Measurements from ENCODE around the gene TRIM29. TPM values are rescaled to one million over a fixed set of nuclear protein-coding genes. Genes with fewer than 3 reads are reported as not detected.

TRIM29 gene
- polyA plus RNA-seq, 4 donors = 1.2 to 2.2 (median 1.5) TPM

DNA sequence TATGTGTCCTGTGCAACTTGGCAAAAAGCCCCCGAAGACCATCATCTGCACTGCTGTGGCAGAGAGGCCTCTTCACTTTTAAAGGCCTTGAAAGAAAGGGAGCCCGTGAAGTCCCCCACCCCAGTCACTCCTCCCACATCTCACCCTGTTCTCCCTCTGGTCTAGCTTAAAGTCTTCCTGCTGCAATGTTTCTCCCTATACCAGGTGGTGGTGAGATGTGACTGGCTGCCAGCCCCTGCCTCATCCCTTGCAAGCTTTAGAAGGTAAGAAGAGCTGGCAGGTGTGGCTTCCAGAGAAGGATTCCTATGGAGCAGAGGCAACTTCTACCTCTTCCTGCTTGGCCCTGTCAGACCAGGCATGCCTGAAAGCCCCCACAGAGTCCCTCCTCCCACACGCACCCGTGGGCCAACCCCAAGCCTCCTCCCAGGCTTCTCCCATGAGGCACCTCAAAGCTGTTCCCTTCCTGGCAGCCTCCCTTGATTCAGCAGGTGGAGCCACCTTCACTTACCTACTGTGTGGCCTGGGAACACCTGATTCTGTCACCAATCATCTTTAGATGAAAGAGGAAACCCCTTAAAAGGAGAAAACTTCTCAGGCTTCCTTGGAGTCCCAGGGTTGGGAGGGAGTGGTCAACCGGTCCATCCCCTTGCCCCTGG lies 4.0 kb upstream of the TRIM29 start:
- no peak for DNase-seq (ENCODE audit: low read depth in 4 of 4, low spot score in 2 of 4)

DNA sequence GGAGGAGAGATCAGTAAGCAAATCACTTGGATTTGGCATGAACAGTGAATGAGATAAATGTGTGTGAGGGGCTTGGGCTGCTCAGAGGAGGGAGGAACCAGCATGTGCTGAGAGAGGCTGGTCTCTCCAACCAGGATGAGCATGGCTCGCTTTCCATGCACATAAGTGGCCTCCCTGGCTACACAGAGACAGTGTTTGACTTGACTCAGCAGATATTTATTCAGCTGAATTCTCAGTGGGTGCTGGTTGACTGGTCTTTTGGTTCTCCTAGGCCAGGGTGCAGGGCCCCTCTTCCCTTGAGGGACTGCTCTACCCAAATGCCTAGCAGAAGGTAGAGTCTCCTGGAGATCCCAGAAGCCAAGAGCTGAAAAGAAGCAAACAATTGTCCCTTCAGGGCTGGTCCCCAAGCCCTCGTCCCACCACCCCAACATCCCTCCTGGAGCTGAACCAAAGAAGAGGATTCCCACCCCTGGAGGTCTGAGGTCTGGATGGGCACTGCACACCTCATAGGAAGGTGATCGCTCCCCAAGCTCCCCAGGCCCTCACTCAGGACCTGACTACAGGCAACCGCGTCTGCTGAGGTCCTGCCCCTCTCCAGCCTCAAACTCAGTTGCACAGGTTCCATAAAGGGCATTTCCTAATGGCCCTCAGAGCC lies 3.3 kb upstream of the TRIM29 start:
- DNase-seq (ENCODE audit: low read depth in 4 of 4, low spot score in 2 of 4) = no peak

DNA sequence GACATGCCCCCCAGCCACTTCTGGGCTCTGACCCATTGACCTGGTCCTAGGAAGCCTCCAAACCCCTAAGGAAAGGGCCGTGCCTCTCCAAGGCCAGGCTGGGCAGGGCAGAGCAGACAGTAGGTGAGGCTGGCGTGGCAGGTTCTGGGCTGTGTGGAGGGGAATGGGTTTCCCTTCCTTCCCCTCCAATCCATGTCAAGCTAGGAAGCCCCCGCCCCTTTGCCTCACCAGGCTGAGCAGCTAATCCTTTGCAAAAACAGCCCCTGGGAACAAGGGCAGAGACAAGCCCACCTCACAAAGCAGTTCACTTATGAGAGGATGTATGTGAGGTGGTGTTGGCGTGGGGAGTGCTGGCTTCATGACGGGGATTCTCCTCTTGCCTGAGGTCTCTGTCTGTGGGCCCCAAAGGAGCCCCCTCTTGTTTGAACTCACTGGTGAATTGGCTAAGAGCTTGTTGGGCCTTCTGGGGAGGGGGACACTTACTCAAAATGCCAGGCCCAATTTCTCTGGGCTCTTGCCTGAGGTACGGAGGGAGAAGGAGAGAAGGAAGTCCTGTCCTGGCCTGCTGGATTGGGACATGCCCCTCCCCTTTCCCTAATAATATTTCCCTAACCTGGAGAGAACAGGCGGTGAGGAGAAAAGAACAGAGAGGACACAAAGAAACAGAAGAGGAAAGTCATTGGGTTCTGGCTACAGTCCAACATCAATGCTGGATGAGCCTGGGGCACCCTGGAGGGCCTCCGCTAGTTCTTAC lies 1.6 kb upstream of the TRIM29 start:
- no peak for DNase-seq (ENCODE audit: low read depth in 4 of 4, low spot score in 2 of 4)

DNA sequence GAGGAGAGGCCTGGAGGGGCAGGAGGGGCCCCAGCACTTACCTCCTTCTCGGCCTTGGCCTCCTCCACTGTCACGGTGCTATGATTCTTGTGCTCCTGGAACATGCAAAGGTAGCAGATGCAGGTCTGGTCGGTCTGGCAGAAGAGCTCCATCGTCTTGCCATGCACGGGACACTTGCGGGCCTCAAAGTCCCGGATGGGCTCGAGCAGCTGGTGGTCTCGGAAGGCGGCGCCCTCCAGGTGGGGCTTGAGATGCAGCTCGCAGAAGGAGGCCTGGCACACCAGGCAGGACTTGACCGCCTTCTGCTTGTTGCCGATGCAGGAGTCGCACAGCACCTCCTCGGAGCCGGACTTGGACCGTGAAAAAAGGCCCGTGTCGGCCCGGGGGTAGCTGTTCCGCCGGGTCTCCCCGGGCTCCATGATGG lies 714 bp downstream of the TRIM29 start:
- DNase-seq (ENCODE audit: low read depth in 4 of 4, low spot score in 2 of 4) = no peak

DNA sequence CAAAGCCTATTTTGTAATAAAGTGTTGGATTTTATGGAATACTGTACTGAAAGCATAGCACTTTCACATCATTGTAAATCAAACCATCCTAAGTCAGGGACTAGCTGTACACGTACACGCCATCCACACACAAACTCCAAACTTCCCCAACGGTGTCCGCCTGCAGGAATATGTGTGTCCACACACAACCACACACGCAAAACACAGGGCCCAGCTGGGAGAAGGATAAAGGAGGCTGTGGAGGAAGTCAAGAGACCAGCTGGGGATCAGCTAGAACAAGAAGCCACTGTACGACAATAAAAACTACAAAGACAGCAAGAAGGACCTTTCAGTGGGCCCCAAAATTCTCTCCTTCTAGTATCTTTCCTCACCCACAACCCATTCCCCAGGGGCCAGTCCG lies 1.6 kb downstream of the TRIM29 start:
- DNase-seq (ENCODE audit: low read depth in 4 of 4, low spot score in 2 of 4) = no peak

DNA sequence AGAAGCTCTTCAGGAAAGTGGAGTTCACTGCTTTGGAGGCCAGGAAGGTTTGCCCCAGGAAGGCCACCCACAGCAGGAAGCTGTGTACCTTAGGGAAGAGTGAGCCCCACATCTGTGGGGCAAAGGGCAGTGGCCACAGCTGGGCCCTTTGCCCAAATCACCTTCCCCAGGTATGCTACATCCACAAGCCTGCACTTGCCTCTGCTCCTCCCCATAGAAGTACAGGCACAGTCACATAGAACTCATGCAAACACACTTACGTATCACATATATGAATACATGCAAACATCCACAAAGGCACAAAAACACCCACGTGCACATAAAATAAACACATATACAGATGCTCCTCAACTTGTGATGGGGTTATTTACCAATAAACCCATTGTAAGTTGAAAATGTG lies 2.1 kb downstream of the TRIM29 start:
- DNase-seq (ENCODE audit: low read depth in 4 of 4, low spot score in 2 of 4) = no peak

DNA sequence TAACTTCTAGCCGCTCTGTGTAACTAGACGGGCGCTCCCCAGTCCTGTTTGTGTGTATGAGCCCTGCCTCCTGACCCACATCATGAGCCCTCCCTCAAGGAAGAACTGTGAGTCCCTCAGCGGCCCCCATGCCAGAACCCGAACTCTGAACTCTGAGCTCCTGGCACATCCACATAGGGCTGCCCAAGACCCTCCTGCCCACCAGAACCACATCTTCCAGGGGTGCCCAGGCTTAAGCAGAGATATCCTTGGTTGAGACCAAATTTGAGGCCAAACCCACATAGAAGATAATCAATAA lies 3.0 kb downstream of the TRIM29 start:
- no peak for DNase-seq (ENCODE audit: low read depth in 4 of 4, low spot score in 2 of 4)

DNA sequence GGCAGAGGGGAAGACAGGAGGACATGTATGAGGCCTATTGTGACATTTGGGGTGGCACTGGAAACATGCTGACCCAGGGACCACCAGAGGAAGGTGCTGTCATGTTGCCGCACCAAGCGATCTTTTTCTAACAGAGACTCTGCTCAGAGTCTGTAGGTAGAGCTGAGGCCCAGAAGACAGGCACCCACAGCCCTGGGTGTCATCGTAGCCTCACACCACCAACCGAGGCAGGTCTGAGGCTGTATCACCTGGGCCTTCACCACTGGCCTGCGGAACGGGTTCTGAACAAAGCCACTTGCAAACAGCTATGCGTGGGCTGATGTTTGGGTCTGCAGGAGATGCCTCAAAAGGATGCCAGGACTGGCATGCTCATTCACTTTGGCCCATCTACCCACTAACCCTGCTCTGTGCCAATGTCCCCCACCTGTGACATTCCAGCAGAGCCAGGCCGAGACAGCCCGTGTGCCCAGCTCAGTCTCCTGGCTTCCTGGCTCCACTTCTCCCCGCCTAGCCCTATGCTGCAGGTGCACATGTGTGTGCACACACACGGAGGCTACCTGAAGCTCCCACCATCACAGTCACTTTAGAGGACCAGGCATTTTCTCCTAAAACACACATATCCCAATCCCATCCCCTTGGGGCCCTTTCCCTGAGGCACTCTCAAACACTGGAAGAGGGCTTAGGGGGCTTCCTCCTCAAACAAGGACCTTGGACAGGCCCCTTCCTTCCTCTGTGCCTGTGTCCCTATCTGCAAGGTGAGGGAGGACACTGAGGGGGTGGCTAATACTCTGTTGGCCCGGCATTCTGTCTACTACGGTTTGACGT lies 3.6 kb downstream of the TRIM29 start:
- no peak for DNase-seq (ENCODE audit: low read depth in 4 of 4, low spot score in 2 of 4)

DNA sequence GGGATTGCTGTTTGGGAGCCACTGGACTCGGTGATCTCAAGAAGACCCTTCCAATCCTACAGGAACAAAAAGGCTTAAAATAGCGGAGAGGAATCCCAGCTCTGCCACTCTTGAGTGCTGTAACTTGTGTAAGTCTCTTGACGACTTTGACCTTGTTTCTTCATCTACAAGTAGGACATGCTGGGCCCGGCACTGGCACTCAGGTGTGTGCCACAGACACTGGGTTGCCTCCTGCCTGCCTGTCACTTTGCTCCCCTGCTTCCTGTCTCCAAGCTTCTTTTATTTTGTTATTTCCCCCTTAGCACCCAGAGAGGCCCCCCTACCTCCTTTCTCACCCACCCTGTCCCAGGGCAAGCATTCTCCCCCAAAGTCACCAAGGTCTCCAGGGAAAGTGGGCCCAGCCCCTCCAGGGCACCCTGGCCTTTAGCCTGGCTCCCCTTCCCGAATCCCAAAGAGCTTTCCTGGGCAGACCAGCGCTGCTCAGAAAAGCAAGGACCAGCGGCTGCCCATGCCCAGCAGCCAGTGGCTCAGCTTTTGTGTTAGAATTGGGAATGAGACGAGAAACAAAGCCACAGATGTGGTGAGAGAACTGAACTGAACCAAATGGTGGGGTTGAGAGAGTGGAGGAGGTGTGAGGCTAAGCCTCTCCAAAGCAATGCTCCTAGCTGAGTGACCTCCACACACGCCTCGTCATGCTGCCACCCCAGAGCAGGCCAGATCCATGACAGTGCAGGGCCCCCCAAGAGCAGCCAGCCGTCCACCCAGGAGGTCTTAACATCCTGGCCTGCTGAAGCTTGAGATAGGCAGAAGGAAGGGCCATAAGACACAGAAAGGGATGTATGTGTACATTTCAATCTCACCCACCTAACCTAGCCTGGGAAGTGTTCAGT lies 4.5 kb downstream of the TRIM29 start:
- DNase-seq (ENCODE audit: low read depth in 4 of 4, low spot score in 2 of 4) = no peak

DNA sequence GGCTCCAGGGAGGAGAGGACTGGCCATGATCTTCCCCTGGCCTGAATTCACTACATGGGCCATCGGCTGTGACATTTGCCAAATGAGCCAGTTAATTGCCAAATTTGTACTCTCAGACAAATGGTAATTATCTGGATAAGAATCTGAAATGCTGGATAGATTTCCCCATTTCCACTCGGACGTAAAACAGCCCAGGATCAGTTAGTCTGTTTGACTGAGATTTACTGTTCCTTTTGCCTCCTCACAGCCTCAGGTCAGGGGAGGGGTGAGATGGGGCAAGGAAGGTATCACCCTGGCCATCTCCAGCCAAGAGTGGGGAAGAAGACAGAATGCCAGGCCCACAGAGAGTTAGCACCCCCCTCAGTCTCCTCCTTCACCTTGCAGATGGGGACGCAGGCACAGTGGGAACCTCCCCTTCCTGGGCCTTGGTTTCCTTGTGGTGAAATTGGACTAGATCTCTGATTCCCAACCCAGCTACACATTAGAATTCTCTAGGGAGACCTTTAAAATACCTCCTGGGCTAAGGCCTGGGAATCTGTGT lies 5.2 kb downstream of the TRIM29 start:
- DNase-seq (ENCODE audit: low read depth in 4 of 4, low spot score in 2 of 4) = no peak

DNA sequence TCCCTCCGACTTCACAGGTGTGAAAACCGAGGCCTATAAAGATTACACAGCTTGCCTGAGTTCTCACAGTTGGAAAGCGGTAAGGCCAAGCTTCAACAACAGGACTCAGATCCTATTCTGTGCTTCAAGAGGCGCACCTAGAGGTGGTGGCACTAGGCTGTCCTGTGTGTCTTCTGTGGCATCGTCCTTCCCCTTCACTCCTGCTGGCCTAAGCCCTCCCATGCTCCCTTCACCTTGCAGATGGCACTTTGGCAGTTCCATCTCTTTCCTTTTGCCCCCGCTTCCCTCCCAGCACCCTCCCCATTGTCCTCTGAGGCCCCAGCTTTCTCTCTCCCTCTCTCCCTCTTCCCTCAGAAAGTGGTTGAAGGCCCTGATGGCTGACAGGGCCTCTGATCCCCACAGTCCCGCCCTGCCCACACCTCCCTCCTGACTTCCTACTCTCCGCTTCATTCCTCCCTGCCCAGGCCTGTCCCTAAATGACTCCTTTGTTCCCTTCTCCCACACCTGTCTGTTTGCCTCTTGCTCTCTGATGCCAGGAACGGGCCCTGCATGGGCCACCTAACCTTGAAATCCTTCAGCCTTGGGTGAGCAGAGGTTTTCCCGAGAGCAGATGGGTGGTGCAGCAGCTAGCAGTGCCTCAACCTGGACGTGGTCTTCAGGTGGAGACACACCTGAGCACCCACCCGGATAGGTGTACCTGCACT lies 5.8 kb downstream of the TRIM29 start:
- DNase-seq (ENCODE audit: low read depth in 4 of 4, low spot score in 2 of 4) = no peak

DNA sequence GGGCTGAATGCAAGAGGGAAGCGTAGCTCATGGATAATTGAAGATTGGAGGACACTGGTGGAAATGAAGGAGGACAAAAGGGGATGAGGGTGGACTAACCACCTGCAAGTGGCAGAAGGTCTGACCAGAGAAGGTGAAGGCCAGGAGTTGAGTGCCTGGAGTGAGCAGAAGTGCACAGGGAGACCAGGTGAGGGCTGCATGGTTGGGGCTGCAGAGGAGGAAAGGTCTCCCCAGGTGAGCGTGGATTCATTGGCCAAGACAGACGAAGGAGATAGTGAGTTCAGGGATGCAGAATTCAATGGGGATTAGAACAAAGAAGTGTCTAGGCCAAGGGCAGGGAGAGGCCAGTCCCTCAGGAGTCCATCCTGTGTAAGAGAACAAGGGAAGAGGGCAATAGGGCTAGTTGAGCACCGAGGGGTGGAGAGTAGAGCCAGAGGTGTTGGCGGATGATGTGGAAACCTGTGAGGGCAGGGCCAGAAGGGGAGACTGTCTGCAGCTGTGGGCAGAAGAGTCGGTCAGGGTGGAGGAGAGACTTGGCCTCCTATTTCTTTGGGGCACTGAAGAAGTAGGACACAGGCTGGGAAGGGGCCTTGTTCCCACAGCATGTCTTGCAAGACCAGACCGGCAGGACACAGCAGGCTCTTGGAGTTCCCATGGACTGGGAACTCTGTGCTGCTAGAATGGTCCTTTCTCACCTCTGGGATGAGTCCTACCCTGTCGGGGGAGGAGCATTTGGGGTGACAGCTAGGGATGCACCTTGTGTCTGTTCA lies 6.7 kb downstream of the TRIM29 start:
- DNase-seq (ENCODE audit: low read depth in 4 of 4, low spot score in 2 of 4) = no peak

DNA sequence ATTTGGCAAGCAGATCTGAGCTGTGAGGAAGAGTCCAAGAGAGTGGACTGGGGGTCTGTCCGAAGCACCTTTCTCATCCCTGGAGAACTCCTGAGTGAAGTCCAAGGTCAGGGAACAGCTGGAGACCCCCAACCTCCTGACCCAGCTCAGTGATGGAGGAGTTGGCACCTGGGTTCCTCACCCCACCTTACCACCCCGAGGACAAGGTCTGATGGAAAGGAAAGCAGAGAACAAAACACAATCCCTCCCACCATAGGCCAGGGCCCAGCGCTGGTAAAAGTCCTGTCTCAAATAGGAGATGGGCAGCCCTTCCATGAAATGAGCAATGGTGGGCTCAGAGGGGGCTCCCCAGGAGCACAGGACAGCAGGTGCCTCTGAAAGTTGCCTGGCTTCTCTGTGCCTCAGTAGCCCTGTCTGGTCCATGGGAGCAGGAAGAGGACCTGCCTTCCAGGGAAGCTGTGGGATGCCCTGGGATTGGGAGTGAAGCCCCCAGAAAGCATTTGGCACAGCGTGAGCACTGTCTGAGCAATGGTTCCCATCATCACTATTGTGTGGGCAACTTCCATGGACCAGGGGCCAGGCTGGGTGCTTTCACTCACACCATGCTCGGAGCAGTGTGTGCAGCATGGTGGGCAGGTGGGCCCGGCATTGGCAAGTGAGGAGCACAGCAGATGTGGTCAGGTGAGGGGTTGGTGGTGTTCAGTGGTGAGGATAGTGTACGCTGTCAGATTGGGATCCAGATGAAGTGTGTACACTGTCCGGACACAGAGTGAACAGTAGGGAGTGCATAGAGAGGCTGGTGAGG lies 7.5 kb downstream of the TRIM29 start:
- no peak for DNase-seq (ENCODE audit: low read depth in 4 of 4, low spot score in 2 of 4)

DNA sequence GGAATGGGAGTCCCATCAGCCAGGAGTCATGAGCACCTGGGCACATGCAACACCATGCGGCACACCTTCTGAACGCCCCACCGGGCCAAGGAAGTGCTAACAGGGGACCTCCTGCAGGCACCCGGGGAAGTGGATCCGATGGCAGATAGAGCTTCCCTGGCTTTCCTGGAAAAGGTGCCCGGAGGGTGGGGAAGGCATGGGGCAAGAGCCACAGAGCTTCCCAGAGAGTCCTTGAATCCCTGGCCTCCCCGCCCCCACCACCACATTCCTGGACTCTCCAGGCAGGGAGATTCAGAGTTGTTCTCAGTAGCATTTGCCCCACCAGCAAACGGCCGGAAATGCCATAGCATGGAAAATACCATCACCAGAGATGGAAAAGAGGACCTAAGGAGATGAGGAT lies 8.3 kb downstream of the TRIM29 start:
- no peak for DNase-seq (ENCODE audit: low read depth in 4 of 4, low spot score in 2 of 4)

DNA sequence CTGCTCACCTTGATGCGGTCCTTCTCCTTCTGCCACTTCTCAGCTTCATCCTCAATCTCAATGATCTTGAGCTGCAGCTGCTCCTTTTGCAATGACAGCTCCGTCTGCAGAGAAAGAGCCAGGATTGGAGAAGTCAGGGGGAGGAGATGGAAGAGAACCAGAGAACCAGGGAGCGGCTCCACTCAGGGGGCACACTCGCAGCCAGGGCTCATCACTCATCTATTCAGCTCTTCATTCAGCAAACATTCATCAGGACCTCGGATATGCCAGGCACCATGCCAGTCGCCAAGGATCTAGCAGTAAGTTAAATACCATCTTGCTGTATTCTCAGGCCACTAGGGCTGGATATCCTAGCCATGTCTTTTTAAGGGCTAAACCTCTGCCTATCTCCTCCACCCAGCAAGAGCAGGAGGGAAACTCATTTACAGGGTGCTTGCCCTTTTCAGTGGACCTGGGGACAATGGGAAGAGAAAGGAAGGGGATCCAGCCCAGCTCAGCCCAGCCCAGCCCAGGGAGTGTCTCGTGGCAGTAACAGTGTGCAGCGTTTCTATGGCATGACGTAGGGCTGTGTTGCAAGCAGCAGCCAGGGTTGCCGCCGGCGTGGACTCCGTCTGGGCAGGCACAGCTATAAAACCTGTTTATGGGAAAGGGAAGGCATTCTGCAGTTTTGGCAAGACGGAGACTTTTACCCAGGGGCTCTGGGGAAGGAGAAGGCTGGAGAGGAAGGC lies 9.4 kb downstream of the TRIM29 start:
- DNase-seq (ENCODE audit: low read depth in 4 of 4, low spot score in 2 of 4) = peak in 2 of 4 donors; percentile 11 to 20

DNA sequence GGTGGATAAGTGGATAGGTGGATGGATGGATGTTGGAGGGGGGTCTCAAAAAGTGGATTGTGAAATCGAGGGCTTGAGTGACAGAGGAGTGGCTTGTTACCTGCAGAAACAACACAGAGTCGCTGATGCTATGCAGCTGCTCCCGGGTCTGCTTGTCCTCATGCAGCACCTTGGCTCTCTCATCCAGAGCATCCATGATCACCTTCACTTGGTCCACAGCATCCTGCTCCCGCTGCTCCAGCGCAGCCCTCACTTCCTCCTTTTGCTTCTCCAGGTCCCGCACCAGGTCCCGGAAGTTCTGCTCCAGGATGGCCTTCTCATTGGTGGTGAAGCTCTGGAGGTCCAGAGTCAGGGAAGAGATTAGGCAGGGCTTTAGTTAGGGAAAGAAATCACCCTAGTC lies 10.7 kb downstream of the TRIM29 start:
- DNase-seq (ENCODE audit: low read depth in 4 of 4, low spot score in 2 of 4) = no peak

DNA sequence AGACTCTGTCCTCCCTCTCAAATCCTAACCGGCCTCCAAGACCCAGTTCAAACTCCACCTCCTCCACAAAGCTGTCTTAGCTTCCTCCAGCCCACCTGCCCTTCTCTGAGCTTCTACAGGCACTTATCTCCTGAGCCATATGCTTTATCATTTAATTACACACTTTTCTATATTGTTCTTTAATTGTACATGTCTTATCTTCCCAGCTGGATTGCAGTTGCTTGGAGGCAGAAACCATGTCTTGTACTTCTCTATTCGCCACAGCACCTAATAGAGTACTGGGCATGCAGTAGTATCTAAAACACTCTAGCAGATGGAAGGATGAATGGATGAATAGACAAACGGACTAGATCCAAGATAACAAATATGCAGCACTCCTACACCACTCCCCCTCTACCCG lies 11.3 kb downstream of the TRIM29 start:
- DNase-seq (ENCODE audit: low read depth in 4 of 4, low spot score in 2 of 4) = no peak

Data from left renal cortex interstitium (tissue), 4 donors.